ENCODE data around the gene TEK. TPM values are rescaled to one million over a fixed set of nuclear protein-coding genes. Genes with fewer than 3 reads are reported as not detected.

TEK gene
- total RNA-seq, 4 donors from 2014 or later: 4.4 to 25.3 (median 13.2) TPM

GRCh38 chr9:27165670-27166069 lies 56.6 kb downstream of the TEK start:
- 53 to 80% methylated on average over 2 to 7 of the region's 10 CpGs for WGBS, 2 donors (ENCODE audit: low coverage in 1 of 2)
- Histone ChIP-seq H3K4me3 (no peak overlapping the region), H3K27ac (no peak overlapping the region), H3K4me1 (no peaks in the 10 kb centered on the region), H3K36me3 (no peaks in the 10 kb centered on the region), H3K27me3 (no peaks in the 10 kb centered on the region), H3K9me3 (no peaks in the 10 kb centered on the region)
- ATAC-seq: no peak
- TF ChIP-seq POLR2AphosphoS5 (IDR thresholded peaks at IDR 0.05) (no peak), POLR2A (IDR thresholded peaks at IDR 0.05) (no peak), CTCF (IDR thresholded peaks at IDR 0.05) (no peak), EP300 (IDR thresholded peaks at IDR 0.05) (no peak)

DNA sequence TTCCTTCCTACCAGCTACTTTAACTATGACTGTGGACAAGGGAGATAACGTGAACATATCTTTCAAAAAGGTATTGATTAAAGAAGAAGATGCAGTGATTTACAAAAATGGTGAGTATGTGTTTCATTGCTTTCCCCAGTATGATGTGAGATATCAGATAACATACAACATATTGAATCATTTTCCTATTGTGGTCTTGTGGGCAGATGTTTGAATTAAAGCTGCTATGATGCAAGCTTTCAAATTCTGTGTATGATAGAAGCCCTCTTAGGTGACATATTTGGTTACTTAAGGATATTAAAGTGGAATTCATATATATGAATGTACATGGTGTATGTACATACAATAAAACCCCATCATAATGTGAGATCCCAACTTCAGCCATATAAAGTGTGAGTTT lies 59.5 kb downstream of the TEK start:
- WGBS, 2 donors (ENCODE audit: low coverage in 1 of 2): 67 to 100% methylated on average over 1 of the region's 1 CpG

DNA sequence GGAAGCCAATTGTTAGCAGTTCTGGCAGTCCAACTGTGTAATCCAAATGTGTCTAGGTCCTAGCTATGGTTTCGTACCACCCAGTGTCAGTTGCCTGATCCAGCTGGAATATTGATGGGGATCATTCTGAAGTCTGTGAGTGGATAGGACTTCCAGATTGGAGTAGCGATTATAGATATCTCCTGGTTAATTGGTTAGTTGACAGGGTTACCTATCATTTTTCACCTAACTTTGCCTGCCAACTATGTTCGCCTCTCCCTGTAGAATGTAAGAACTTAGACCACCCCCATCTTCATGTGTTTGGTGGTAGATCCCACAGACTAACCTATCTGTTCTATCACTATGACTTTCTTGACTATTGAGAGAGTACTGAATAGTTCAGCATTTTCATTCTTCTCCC lies 59.9 kb downstream of the TEK start:
- ATAC-seq: no peak
- H3K36me3 ChIP-seq: no peaks in the 10 kb centered on the region
- H3K9me3 ChIP-seq: no peaks in the 10 kb centered on the region
- 85 to 94% methylated on average over 2 to 3 of the region's 3 CpGs for WGBS, 2 donors (ENCODE audit: low coverage in 1 of 2)
- H3K27ac ChIP-seq: no peak overlapping the region
- no peaks in the 10 kb centered on the region for H3K4me1 ChIP-seq
- no peak overlapping the region for H3K4me3 ChIP-seq
- no peaks in the 10 kb centered on the region for H3K27me3 ChIP-seq
- TF ChIP-seq CTCF (IDR thresholded peaks at IDR 0.05) (no peak), POLR2AphosphoS5 (IDR thresholded peaks at IDR 0.05) (no peak), POLR2A (IDR thresholded peaks at IDR 0.05) (no peak), EP300 (IDR thresholded peaks at IDR 0.05) (no peak)

More for the DNA sequence above, 59.5 kb downstream of the TEK start:
- Histone ChIP-seq H3K27me3 (no peaks in the 10 kb centered on the region), H3K9me3 (no peaks in the 10 kb centered on the region), H3K27ac (no peak overlapping the region), H3K36me3 (no peaks in the 10 kb centered on the region), H3K4me3 (no peak overlapping the region), H3K4me1 (no peaks in the 10 kb centered on the region)
- ATAC-seq: no peak
- TF ChIP-seq POLR2A (IDR thresholded peaks at IDR 0.05) (no peak), EP300 (IDR thresholded peaks at IDR 0.05) (no peak)

DNA sequence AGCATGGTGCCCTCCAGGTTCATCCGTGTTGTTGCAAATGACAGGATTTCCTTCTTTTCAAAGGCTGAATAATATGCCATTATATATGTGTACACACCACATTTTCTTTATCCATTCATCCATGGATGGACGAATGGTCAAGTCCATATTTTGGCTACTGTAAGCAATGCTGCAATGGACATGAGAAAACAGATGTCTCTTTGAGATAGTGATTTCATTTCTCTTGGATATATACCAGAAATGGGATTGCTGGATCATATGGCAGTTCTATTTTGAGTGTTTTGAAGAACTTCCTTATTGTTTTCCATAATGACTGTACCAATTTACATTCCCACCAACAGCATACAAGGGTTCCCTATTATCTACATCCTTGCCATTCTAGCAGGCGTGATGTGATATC lies 67.9 kb downstream of the TEK start:
- Histone ChIP-seq H3K27me3 (no peaks in the 10 kb centered on the region), H3K4me1 (peaks cover 0 to 1% (median 0%) of the 10 kb centered on the region in 3 donors), H3K4me3 (no peak overlapping the region), H3K27ac (no peak overlapping the region), H3K9me3 (peaks cover 0 to 15% (median 0%) of the 10 kb centered on the region in 3 donors), H3K36me3 (no peaks in the 10 kb centered on the region)
- TF ChIP-seq POLR2AphosphoS5 (IDR thresholded peaks at IDR 0.05) (no peak), CTCF (IDR thresholded peaks at IDR 0.05) (no peak), POLR2A (IDR thresholded peaks at IDR 0.05) (no peak), EP300 (IDR thresholded peaks at IDR 0.05) (no peak)
- no peak for ATAC-seq
- 53 to 75% methylated on average over 2 of the region's 3 CpGs for WGBS, 2 donors (ENCODE audit: low coverage in 1 of 2)

DNA sequence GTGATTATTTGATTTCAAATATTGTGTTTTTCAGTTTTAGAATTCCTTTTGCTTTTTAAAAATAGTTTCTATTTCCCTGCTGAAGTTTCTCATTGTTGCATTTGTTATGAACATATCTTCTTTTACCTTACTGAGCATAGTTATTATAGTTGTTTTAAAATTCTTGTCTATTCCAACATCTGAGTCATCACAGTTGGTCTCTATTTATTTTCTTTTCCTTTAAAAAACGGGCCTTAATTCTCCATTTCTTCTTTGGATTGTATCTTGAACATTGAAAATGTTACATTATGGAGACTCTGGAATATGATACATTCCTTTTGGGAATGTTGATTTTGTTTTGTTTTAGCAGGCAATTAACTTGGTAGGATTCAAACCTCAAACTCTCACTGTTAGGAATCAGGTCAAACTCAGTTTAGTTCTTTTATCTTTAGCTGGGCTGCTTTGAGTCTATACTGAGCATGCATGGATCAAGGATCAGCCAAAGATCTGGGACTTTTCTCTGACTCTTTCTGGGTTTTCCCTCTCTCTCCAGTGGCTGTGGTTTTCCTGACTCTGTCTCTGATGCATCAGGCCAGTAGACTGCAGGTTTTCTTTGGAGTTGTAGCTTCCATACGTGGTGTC lies 70.3 kb downstream of the TEK start:
- H3K27me3 ChIP-seq: no peaks in the 10 kb centered on the region
- 13 to 44% methylated on average over 1 to 2 of the region's 2 CpGs for WGBS, 2 donors (ENCODE audit: low coverage in 1 of 2)
- H3K4me3 ChIP-seq: no peak overlapping the region
- no peak for ATAC-seq
- peaks cover 0 to 15% (median 0%) of the 10 kb centered on the region in 3 donors for H3K9me3 ChIP-seq
- H3K36me3 ChIP-seq: no peaks in the 10 kb centered on the region
- no peak overlapping the region for H3K27ac ChIP-seq
- TF ChIP-seq POLR2AphosphoS5 (IDR thresholded peaks at IDR 0.05) (no peak), CTCF (IDR thresholded peaks at IDR 0.05) (no peak), EP300 (IDR thresholded peaks at IDR 0.05) (no peak), POLR2A (IDR thresholded peaks at IDR 0.05) (no peak)
- peaks cover 0 to 8% (median 0%) of the 10 kb centered on the region in 3 donors for H3K4me1 ChIP-seq
